HG03135 (cell line): ENCODE results near the gene UBE2Q2.
"Not testable (repeated sequence)": the region's sequence is repeated elsewhere in the genome, so short reads cannot be mapped to it uniquely, and the experiment has no call there.

Source experiments
- ATAC-seq: cut with Tn5 transposase; IDR thresholded peaks from one replicate; pipeline ENCODE4 v1.9.1; 2021; ENCODE audit warnings: mild to moderate bottlenecking, moderate library complexity; ENCODE audit not compliant: unreplicated experiment

The UBE2Q2 gene

GRCh38 chr15:75823860-75824613 is 19.2 kb upstream of the UBE2Q2 start:
- no peak for ATAC-seq

- ATAC-seq: no peak
These were observed 15.6 kb upstream of the UBE2Q2 start for GRCh38 chr15:75827691-75828090.

DNA sequence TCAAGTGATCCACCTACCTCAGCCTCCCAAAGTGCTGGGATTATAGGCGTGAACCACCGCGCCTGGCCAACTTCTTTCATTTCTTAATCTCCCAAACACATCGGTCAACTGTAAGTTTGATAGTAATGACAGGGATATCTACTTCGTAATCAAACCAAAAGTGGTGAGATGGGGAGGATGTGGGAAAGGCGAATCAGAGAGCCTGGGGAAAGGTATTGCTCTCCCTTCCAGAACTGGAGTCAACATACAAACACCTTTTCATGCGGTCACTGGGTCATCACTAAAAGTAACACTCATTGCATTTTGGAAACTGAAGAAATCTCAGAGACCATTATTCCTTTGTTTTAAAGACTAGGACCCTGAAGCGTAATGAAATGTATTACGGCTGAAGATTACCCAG is 14.8 kb upstream of the UBE2Q2 start:
- no peak for ATAC-seq

GRCh38 chr15:75830910-75831805 is 12.1 kb upstream of the UBE2Q2 start:
- no peak for ATAC-seq

DNA sequence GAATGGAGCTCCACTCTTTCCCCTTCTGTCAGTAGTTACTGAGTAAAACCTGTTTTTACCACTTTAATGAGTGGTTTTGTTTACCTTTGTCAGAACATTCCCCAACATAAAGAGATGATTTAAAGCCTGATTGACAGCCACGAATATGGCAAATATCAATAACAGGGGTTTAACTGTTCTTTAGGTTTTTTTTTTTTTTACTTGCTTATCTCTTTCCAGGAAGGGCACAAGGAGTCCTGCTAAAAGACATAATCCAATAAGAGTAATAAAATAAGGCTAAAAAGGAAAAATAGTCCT is 11.5 kb upstream of the UBE2Q2 start:
- no peak for ATAC-seq

DNA sequence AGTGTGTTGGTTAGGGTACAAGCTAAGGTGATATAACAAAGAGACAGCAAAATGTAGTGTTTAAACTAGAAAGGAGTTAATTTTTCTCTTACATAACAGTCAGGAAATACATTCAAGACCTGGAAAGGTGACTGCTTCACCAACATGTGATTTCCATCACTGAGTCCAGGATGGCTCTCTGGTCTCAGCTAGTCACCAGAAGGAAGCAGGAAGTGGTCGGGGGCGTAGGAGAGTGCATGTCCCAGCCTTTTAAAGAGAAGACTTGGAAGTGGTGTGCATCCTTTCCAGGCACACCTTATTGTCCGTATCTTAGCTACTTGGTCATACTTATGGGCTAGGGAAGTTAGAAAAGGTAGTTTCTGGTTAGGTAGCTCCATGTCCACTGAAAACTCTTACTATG is 11.1 kb upstream of the UBE2Q2 start:
- ATAC-seq: no peak

- no peak for ATAC-seq
These were observed 9.2 kb upstream of the UBE2Q2 start for GRCh38 chr15:75834021-75834420.

GRCh38 chr15:75835990-75836958 is 7.0 kb upstream of the UBE2Q2 start:
- ATAC-seq: no peak

DNA sequence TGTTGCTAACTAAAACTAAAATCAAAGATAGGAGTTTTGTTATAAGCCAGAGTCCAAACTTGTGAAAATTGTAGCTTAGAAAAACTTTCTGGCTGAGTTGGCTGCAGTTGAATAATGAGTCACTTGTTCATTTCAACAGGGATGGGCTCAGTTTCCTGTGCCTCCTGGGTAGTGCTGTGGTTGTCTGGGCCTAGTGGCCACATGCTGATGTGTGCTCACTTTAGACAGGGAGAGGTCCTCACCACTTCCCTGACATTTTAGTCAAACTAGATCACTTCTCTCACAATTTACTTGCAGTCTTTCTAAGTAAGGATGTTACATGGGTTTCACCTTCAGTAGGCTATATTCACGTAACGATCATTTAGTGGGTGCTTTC is 6.3 kb upstream of the UBE2Q2 start:
- ATAC-seq: peak; percentile 73

DNA sequence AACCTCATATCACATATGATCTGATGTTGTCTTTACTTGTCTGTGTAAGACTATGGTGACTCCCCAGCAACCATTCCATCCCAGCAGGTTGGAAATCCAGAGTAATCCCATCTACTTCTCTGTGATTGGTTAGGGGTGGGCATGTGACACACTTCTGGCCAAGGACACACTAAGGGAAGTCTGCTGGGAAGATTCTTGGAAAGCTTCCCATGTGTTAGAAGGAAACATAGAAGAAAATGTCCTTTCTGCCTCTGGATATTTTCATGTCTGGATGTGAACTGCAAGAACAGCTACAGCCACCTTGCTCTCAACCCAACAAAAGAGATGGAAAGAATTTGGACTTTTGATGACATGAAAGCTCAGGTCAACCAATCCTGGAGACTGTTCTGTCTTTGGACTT is 2.6 kb upstream of the UBE2Q2 start:
- no peak for ATAC-seq

- no peak for ATAC-seq
These were observed 1.6 kb upstream of the UBE2Q2 start for GRCh38 chr15:75841626-75842025.

DNA sequence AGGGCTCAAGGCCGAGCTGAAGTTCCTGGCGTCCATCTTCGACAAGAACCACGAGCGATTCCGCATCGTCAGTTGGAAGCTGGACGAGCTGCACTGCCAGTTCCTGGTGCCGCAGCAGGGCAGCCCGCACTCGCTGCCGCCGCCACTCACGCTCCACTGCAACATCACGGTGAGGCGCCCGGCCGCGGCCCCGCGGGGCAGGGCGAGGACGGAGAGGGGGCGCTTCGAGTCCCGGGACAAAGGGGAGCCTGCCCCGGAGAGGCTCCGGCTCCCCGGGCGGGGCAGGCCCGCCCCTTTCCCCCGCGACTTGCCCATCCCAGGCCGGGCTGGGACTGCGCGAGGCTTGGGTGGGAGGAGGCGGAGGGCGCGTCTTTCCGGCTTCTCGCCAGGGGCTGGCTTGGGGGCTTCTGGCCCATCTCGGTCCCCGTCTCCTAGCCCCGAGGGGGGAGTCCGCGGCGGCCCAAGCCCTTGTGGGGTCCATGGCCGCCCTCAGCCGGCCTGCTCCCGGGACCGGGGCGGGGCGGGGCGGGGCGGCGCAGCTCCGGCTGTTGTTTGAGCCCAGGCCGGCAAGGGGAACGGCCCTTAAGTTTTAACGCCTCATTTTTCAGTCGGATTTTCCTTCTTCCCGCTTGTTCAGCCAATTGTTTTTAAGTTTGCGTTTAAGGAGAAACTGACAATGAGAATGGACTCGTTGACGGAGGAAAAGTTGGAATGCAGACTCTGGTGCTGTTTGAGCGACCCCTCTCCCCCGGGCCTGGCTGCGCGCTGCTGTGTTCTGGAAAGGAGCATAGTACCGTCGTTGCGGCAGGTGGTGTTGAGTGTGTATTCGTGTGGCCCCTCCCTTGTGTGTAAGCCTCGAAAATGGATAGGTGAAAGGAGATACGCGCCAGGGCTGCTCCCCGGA is 683 bp downstream of the UBE2Q2 start:
- ATAC-seq: peak; percentile 45

- no peak for ATAC-seq
These were observed 1.5 kb downstream of the UBE2Q2 start for GRCh38 chr15:75844629-75845335.

DNA sequence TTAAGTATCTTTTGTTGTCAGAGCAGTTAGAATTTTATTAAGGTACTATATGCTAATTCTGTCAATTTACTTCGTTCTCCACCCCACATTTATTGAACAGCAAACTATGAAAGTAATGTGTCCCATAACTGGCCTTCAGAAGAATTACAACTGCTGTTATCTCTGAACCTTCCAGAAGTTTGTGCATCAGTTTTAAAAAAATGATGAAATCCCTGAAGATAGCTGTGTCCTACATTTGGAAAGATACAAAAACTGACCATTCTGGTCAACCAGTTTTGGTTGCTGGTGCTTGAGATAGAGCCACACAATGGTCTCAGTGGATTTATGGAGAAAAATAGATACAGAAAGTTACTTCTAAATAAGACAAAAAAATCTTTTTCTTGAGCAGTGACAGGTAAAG is 5.9 kb downstream of the UBE2Q2 start:
- no peak for ATAC-seq

GRCh38 chr15:75850708-75851107 is 7.5 kb downstream of the UBE2Q2 start:
- ATAC-seq: no peak

DNA sequence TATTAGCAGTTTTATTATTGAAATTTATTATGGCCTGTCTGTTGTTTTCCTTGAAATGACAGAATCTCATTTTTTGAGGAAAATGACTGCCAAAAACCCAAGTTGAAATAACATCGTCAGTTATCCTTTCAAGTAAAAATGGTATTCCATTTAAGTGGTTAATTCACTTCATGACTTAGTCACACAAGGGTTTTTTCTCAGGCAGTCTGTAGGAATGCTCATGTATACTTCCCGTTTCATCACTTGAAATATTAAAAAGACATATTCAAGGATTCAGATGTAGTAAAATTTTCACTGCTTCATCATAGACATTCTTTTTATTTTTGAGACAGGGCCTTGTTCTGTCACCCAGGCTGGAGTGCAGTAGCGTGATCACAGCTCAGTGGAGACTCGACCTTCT is 8.3 kb downstream of the UBE2Q2 start:
- ATAC-seq: not testable (repeated sequence)

DNA sequence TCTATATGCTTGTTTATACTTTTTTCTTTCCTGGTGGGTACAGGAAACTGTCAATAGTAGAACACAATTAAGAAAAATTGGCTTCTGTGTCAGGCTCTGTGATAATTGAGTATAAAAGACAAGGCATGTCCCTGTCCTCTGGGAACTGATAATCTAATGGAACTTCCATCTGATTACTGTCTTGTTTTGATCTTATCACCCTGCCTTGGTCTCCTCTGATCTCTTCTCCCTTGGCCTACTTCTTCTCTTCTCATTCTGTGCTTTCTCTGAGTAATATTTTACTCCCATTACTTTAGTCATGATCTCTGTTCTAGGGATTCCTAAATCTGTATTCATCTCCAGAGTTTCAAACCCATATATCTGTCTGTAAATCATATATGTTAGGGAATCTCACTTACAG is 14.6 kb downstream of the UBE2Q2 start:
- ATAC-seq: no peak

- no peak for ATAC-seq
These were observed 18.6 kb downstream of the UBE2Q2 start for GRCh38 chr15:75861750-75862402.

- ATAC-seq: no peak
These were observed 19.5 kb downstream of the UBE2Q2 start for GRCh38 chr15:75862796-75863195.
